GM21390 (cell line): ENCODE measurements around the gene TBX15.

Source experiments
- ATAC-seq: cut with Tn5 transposase; IDR thresholded peaks from one replicate; pipeline ENCODE4 v1.9.1; 2021; ENCODE audit not compliant: unreplicated experiment

Gene TBX15

DNA sequence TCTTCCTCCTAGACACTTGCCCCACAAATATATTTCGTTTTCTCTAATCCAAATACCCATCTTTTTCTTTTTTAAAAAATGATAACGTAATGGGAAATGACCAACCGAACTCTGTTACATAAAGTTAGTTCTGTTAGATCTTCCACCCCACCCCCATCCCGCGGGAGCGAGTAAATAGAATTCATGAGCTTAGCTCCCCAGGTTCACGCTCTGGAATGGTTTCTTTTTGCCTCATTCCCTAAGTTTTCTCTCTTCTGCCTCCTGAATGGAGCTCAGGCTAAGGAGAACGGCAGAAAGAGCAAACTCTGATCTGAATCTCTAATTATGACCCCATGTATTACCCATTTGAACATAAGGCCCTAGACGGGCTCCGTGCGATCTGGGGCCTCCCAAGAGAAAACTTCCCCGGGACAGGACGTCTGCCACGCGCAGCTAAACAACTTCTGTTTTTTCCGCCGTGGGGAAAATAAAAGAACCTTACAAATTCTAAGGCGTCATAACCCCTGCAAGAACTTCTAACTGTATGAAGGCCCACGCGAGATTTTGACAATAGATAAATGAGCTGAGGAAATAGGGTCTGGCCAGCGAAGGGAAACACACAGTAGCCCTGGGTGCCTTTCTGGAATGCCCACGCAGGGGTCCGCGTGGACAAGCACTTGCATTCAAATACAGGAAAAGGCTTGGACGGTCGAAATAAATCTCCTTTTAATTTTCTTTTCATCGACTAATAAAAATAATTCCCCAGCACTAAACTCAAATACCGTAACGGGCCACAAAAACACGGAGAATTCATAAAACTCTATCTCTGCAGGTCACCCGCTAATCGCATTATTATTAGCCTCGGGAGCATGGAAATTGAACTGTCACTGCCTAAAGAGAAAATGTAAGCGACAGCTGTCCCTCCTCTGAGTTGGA lies 2.2 kb downstream of the TBX15 start:
- ATAC-seq, result no peak

DNA sequence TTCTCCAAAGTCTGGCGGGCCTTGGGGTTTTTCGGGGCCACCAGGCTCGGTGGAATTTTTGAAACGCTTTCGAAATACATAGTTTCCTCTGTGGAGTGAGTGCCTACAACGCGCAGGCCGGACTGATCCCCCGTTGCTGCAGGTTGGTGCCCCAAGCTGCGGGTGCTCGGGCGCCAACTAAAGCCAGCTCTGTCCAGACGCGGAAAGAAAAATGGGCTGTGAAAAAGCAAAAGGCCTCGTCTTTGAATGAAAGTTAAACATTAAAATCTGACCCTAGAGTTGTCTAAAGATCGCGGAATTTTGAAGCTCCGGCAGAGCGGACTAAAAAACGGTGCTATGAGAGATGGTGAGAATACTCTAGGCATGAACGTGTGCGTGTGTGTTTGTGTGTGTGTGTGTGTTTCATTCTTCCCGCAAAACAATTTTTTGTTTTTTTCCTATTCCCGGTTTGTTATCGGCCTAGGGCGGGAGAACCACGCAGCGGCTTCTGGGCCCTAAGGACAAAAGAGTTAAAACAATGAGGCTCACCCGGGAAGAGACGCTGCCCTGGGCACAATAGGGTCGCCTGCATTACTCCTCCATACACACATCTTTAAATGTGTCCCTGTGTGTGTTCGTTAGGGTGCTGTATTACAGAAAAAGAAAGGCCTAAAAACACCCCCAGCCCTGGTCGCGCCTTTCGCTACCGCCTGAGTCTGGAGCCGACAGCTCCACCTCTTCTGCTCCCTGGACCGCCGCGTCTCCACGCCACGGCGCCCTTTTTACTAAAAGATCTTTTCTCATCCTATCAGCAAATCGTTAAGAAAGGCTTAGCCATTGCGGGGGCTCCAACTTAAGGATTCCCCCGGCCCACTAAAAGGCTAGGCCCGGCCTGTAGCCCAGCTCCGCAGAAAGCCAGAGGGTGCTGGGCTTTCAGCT lies 3.2 kb downstream of the TBX15 start:
- ATAC-seq, result no peak

DNA sequence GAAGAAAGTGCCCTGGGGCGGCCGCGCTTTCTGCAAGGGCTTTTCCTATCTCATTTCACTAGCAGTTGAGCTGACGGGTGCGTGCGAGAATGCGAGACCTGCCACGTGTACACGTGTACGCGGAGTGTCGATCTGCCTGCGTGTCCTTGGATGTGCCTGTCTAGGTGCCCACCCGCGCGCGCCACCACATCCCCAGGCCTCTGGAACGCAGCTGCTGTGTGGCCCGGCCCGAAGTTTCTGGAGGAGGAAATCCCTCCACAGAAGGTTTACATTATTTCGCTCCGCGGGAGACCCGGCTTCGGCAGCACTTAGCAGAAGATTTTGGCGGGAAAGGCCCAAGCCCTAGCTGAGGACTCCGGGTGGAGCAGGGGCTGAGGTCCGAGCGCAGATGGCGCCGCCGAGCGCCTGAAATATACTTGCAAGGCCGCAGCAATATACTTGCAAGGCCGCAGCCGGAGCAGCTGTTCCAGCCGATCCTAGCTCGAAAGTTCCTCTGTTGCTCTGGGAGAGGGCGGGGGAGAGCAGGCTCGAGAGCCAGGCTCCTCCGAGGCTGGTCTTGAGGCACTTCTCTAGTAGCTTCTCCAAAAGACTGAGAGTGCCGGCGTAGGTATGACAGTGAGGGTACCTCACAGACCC lies 3.9 kb downstream of the TBX15 start:
- no peak for ATAC-seq

DNA sequence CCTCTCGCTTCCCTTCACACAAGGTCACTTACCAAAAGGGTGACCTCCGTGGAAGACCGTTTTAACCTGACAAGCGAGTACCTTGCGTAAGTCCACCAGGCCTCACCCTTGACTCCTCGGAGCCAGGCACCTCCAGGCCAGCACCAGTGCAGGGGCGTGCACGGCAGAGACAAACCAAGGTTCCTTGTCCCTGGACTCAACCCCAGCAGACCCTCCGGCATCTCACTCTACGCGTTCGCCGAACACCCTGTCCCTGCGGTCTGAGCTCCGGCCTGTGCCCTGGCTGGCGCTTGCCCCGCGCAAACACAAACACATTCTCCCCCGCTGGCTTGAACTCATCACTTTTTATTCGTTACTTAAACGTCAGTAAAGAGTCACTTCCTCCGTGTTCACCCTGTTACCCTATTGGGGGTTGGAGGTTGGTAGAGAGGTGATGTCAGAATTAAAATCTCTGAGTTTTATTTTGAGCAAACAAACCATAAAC lies 4.5 kb downstream of the TBX15 start:
- no peak for ATAC-seq

DNA sequence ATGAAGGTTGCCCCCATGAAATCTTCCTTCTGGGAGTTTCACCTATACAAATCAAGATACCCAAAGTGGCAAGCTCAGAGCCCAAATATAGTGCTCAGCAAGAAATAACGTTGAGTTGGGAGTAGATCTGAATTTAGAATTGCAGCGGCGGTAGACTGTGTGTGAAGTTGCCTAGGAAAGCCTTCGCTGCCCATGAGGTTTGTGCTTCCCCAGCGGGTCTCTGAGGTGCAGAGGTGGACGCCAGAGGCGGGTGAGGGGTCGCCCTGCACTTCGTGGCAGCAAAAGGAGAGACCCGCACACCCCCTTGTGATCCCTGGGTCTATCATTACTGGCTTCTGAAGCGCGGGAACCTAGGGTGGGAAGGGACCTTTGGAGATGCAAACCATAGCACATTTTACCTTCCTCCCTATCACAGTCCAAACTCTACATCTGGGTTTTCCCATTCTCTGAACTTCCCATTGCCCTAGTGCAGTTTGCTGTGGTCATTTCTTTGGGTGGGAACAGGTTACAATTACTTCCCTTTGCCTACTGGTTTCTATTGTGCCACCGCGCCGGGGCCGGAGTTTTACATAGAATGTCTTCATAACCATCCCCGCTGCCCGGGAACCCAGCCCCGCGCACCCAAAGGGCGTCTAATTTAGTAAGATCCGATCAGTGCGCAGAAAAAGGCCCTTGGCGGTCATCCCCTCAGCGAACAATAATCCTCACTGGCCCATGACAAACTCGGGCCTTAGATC lies 5.2 kb downstream of the TBX15 start:
- ATAC-seq, result no peak

DNA sequence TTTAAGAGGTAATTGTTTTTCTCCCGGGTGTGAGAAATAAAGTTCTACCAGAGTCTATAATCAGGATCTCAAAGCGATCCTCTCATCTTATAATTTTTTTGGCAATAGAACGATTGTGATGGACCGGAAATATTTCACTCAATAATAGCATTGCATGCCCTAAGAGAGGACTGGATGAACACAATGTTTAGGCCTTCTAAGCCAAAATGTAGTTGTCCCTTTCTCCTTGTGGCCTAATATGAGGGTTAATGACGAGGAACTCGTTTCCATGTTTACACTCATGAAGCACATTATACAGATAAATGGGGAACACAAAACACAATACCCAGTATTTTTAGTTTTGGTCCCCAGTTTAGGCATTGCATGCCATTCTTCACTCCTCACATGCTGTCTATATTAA lies 5.9 kb downstream of the TBX15 start:
- no peak for ATAC-seq

DNA sequence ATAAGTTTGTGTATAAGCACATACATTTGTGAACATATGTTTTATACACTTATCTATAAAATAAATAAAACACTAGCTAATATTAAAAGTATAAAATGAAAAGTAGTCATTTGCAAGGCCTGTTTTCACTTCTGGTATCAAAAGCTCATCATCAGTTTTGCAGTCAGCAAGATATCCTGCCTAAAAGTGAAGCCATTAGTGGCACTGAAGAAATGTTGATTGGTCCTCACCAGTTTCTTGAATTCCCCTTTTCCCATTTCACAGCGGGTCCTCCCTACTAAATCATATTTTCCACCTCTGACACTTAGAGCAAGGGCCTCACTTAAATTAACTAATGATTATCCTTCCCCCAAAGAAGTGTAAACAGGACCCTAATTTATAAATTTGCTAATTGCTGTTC lies 6.7 kb downstream of the TBX15 start:
- no peak for ATAC-seq

DNA sequence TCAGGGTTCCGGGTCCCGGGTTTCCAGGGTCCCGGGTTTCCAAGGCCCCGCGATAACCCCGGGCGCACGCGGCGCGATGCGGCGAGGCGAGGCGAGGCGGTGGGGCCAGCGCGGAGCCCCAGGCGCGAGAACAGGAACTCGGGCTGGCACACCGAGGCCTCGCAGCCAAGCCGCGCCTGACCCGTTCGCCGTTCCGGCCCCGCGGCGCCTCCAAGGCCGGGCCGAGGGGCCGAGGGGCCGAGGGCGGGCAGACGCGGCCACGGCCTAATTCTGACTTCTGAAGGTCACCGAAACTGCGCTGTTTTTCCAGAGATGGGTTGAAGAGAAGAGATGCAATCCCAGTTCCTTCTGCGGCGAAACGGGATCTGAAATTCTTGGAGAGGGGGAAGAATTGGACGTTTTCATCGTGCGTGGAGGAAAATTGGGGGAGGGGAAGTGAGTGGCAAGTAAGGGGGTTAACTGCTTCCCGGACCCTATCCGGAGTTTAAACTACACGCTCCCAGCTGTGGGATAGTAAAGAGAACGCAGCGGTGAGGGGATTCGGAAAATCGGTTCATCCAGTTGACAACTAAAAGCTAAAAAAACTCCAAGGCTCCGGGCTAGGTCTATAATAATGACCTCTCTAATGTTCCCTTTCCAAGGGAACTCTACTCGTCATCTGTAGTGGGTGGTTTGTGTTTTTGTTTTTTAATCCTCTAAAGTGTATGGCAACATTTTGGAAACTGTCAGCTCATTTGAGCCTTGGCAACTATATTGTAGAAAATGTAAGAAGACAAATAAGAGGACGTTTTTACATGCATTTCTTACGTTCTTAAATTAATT lies 8.2 kb downstream of the TBX15 start:
- ATAC-seq, result no peak

DNA sequence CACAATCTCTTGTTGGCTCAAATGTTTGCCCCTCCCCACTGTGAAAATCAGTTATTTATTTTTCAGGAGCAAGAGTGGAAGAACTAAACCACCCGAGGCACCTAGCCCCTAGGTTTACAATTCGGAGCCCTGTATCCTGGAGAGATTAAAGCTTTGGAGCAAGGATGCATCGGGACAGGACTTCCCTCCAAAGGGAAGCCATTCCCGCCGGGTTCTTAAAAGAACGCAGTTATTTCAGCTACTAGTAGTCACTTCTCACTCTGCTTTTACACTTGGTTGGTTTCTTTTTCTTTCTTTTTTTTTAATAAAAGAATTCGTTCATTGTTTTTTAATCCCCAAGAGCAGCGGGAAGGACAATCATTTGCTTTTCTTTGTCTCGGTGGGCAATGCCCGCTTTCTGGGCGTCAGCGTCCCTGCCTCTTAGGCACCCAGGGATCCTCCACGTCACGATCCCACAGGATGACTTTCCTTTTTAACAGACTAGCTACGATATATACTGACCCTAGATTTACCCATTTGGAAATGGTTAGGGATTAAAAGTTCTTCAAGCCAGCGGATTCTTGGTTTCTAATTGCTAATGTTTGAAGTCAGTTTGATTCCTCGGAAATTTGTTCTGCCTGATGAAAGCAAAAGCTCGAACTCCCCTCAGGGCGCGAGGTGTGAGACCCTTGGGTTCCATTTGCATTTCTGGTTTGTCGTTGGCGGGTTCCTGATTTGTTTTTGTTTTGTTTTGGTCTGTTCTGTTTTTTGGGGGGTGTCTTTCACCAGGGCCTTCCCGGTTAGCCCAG lies 9.0 kb downstream of the TBX15 start:
- no peak for ATAC-seq

DNA sequence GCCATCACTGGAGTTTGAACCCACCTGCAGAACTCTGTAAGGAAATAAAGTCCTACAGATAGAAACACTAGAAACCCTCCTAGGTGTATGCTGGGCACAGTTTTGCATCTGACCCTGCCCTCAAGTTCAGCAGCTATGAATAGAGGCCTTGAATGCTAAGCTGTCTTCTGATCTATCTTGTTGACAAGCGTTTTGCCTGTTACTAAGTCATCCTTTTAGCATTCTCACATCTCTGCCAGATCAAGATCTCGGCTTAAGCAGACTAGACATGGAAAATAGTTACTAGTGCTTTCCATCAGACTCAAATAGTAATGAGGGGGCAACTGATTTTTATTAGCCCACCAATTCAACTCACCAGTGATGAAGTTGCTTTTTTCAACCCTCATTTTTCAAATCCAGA lies 10.5 kb downstream of the TBX15 start:
- no peak for ATAC-seq

DNA sequence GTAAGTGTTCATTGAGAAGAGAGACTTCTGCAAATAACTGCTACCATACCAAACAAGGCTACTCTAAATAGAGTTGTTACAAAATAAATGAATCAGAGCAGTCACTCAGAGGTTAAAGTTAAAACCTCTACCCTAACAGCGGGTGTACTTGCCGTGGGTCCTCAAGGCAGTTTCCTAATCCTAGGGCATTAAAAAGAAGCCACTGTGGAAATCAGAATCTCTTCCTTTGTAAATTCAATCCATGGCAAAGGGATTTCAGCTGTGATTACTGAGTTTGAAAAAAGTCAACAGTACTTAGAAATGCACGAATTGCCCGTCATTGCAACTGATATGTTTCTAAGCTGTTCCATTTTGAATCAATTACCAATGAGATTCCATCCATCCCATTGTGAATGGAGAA lies 13.5 kb downstream of the TBX15 start:
- ATAC-seq, result no peak

DNA sequence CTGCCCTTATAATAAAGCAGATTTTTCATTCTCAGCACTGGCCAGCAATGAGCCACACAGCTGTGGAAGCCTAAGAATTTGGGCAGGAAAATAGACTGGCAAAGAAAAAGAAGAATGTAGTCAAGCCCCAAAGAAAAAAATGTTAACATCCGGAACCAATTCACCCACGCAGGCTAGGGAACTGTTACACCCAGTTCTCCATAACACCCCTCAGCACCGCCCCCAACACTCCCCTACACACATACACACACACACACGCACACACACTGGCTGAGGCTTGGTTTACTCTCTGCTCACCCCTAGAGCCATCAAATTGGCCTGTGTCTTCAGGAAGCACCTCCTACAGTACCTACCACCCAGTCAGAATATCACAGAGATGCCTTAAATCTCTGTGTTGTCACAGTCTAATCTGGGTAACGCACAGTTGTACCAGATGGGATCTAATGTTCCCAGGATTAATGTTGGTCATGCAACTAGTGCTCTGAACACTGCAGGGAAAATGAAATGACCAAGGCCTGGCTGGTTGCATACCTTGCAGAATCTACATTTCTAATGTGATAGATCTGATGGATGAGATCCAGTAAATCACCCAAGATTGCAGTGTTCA lies 14.5 kb downstream of the TBX15 start:
- no peak for ATAC-seq

DNA sequence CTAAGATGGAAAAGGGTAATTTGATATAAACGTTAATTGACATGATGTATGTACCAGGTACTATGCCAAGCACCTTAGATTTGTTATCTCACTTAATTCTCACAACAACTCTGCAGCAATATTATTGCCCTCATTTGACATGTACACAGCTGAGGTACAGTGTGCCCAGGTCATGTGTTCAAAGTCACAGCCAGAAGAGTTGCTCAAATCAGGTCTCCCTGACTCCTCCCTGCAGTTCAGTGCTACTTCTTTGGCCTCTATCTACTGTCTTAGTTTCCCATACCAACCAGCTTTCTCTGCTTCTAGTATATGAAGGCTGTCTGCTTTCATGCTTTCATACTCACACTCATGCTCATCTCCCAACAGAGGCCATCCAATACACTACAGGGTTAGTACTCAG lies 15.1 kb downstream of the TBX15 start:
- ATAC-seq, result no peak

DNA sequence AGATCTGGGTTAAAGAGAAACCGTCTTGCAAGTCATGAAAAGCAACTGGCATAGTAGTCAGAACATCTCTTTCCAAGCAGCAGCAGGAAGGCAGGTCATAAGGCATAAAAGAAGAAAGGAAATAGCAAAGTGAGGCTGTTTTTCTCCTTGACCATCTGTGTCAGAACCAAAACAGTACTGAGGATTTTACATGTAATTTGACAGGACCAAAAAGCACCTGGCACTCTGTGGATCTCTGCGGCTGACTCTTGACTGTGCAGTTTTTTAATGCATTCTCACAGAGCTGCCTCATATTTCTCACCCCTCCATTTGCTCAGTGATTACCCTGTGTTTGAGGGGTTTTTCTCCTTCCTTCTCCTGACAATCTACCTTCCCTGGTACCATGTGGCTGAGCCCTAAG lies 17.7 kb downstream of the TBX15 start:
- ATAC-seq, result no peak

DNA sequence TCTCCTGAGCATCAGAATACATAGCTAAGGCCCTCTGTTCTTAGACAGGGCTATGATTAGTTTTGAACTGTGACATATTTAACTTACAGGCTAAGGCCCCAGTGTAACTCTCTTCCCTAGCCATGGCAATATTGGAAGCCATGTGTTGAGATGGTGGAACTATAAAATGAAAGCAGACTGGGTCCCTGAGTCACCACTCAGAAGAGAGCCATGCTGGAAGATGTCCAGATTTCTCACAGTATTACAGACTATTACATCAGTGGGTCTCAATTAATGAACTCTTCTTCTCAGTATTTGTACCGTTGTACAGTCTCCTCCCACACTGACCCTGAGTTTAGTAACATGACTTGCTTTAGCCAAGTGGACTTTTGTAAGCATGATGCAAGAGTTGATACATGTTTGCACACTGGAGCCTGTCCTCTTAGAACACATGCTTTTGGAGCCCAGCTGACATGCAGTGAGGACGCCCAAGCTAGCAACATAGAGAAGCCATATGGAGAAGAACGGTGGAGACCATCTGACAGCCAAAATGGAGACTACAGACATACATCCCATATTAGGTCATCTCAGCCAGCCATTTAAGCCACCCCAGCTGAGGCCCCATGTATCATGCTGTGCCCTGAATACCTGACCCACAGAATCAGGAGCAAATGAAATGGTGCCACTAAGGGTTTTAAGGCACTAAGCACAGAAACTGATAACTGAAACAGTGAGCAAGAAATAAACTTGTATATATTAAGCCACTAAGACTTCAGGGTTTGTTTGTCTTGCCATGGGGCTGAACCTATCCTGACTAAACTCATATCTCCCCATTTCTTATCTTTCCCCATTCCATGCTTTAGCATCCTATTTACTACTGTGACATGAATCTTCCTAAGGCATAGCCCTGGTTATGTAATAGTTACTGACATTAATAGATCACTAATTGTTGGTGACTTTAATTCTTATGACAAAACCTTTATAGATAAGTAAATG lies 24.4 kb downstream of the TBX15 start:
- ATAC-seq, result no peak

DNA sequence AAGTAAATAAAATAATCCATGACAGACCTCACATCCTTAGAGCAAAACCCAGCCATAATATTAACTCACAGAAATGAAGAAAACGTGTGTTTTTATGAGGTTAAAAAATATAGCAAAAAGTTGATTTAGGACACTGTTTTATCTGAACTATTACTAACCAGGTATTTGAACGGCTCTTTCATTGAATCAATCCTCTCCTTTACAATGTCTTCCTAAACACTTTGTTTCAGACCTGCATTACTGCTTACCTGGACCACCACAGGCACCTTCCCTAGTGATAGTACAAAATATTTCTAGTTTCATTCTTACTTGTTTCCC lies 25.0 kb downstream of the TBX15 start:
- no peak for ATAC-seq

DNA sequence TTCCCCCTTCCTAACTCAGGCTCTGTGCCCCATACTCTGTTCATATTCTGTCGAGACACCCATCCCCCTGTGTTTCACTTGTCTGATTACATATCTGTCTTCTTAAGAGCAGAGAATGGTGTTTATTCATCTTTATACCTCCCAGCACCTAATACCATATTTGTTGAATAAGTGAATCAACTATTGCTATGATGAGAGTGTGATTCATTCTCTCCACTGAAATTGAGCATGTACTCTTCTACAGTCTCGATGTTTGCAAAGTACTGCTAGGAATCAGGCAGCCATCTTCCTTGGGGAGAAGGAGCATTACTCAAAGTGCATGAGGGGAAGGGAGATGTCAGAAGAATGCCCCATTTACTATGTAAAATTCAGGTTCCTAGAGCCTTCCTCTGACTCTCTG lies 27.0 kb downstream of the TBX15 start:
- ATAC-seq, result no peak
